Hematopoietic multipotent progenitor cell treated with erythropoietin and hydrocortisone succinate and interleukin-3 and kit ligand, for 17 days (in vitro differentiated cells): Measurements from ENCODE around the gene U2AF1L4.

Experiments used
- DNase-seq: peaks from one replicate; pipeline ENCODE4 v3.0.0-alpha.2; 2015; ENCODE audit warnings: low spot score

The U2AF1L4 gene, protein sequence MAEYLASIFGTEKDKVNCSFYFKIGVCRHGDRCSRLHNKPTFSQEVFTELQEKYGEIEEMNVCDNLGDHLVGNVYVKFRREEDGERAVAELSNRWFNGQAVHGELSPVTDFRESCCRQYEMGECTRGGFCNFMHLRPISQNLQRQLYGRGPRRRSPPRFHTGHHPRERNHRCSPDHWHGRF

DNA sequence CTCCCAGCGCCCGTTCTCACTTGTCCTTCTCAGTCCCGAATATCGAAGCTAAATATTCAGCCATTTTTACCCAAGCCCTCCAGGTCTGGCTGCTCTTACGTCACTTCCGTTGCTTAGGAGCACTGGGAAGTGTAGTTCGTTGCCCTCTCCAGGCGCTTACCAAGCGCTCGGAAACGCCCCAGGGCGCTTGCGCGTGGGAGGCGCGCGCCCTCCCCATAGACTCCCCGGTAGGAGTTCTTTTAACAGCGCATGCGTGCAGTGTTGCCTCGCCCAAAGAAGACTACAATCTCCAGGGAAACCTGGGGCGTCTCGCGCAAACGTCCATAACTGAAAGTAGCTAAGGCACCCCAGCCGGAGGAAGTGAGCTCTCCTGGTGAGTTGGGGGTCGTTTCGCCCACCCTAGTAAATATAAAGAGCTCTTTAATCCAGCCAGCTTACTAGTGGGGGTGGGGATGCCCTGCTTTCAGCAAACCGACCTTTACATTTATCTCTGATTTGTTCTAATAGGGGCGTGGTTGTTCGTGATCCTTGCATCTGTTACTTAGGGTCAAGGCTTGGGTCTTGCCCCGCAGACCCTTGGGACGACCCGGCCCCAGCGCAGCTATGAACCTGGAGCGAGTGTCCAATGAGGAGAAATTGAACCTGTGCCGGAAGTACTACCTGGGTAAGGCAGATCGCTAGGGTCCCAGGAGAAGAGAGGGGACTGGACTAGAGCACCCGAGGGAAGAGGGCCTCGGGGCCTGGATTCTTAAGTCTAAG lies at the start of gene U2AF1L4, which contains the start of gene PSENEN:
Gene U2AF1L4 (minus strand): TSS at position 91 of the 759 bp plus-strand sequence. CDS start 27 bp downstream, at position 64.
Gene PSENEN (plus strand): TSS at position 324 of the 759 bp plus-strand sequence. CDS start 280 bp downstream, at position 604.
- peak; percentile 100 for DNase-seq

DNA sequence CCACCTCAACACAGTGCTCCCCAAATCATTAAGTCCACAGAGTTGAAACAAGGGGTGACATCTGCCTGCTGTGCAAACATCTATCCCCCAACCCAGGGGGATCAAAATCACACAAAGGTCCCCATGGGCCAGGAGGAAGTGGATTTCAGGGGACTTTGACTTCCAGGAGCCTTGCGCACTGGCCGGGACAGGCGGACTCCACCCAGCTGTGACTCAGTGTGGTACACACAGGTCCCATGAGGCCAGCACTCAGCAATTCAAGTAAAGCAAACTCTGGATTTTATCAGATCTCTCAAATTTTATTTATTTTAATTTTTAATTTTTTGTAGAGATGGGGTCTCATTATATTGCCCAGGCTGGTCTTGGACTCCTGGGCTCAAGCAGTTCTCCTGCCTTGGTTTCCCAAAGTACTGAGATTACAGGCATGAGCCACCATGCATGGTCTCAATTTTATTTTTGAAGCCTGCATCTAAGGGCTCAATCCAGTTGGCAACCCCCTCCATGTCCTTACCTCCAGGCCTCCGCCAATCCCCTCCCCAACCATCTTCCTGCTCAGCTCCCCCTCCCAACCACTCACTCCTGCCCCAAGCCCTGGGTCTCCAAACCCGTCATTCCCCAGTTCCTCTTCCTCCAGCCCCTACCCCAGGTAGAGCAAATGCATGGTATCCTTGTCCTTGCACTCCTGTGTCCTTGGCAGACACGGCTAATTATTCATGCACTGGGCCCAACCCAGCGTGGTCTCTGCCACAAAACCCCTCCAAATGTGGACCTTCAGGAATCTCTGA lies 48.4 kb upstream of the U2AF1L4 start:
- no peak for DNase-seq

DNA sequence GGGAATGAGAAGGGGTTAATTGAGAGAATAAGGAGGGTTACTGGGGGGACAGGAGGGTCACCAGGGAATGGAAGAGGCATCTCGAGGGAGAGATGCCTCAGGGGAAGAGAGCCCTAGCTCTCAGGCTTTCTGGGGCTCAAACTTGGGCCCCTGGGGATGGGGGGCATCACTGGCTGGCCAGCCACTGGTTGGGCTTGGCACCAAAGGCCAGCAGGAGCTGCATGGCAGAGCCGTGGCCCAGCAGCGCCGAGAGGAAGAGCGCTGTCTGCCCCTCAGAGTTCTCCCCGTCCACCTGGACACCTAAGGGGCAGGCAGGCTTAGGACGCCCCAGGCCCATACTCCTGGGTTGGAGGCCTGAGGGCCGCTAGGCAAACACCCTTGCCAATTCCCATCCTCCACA lies 47.7 kb upstream of the U2AF1L4 start:
- no peak for DNase-seq

DNA sequence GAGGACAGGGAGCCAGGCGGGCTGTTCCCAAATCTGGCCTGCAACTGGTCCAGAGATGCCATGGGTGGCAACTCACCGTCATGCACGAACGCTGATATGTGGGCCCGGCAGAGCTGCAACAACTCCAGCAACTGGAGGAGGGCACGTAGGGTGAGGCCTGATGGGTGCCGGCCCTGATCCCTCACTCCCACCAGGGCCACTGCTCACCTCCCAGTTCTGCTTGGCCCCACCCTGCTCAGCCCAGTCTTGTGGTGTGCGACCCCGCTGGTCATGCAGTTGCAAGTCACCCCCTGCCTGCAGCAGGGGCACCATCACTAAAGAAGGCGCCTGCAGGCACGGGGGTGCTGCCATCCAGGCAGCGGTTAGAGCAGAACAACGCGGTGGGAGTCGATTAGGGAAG lies 47.1 kb upstream of the U2AF1L4 start:
- no peak for DNase-seq

DNA sequence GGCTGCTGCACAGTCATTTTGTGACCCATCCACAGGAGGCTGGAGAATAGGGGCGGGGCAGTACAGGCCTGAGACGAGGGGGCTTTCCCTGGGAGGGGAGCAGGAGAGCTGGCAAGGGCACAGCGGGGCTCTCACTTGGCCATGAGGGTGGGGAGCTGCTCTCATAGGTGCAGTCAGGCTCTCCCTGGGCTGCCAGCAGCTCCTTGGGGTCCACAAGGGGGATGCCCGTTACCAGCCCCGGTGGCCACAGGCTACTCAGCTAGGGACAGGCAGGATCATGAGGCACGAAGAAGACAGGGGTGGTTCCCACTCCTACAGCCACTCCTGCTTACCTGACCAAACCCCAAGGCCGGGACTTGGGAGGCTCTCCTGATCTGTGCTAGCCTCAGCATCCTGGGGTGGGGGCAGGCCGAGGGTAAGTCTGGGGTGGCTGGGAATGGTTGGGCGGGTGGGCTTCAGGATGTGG lies 46.6 kb upstream of the U2AF1L4 start:
- DNase-seq: no peak

DNA sequence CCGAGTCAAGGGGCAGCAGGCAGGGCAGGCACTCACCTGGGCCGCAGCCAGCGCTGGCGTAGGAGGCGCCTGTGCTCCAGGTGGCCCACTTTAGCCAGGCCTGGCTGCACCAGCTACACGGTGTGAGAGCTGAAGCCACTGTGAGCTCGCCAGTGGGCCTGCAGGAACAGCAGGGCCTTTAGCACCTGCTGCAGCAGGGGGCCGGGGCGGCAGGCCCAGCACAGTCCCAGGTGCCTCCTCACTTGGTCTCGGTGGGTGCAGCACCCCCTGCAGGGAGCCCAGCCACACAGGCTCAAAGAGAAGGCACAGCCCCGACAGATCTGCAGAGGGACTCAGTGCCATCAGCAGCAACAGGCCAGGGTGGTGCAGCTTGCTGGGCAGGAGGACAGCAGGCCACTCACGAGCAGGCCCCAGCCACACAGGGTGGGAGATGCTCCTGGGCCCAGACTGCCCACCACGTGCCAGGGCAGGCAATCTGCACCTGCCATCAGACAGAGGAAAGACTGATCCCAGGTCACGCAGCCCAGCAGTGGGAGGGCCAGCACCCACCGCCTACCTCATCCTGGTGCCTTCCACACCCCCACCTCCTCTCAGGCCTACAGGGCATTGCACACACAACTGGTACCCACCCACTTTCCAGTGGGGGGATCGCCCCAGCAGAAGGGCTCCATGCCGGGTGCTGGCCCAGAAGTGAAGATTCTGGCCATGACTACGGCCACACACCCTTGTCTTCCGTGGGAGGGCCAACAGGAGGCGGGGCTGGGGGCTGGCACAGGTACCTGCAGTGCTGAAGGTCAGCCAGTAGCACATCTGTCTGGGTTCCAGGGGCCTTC lies 46.0 kb upstream of the U2AF1L4 start:
- no peak for DNase-seq

DNA sequence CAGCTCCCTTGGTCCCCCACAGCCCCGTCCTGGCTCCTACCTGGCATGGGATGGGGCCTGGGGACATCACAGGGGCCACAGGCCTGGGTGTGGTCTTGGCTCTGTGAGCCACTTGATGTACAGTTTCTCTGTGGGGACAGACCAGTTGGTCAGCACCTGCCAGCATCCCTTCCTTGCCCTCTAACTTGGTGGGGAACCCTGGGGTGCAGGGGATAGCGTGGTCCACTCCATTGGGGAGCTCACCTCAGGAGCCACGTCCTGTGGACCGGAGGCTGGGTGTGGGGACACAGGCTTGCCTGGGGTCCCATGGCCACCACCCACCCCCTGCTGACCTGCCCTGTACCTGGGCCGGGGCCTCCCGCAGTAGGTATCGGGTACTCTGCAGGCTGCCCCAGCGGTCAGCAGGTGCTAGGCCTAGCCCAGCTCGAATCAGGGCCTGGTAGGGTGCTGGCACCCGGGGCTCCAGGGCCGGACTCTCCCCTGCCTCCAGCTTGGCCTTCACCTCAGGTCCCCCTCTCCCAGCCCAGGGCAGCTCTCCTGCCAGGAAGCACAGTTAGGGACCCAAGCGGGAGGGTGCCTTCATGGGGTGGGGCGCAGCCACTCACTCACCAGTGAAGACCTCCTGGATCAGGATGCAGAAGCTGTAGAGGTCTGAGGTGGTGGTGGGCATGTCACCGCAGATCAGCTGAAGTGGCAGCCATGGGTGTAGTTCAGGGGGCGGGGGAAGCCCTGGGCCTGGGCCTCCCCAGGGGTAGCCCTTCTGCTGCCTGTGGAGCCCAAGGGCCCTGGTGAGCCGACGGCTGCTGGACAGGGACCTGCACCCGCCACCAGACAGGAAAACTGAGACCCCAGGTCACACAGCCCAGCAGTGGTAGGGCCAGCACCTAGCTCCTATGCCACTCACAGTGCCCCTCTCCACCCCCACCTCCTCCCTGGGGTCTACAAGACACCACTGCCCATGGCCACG lies 45.0 kb upstream of the U2AF1L4 start:
- DNase-seq: no peak

DNA sequence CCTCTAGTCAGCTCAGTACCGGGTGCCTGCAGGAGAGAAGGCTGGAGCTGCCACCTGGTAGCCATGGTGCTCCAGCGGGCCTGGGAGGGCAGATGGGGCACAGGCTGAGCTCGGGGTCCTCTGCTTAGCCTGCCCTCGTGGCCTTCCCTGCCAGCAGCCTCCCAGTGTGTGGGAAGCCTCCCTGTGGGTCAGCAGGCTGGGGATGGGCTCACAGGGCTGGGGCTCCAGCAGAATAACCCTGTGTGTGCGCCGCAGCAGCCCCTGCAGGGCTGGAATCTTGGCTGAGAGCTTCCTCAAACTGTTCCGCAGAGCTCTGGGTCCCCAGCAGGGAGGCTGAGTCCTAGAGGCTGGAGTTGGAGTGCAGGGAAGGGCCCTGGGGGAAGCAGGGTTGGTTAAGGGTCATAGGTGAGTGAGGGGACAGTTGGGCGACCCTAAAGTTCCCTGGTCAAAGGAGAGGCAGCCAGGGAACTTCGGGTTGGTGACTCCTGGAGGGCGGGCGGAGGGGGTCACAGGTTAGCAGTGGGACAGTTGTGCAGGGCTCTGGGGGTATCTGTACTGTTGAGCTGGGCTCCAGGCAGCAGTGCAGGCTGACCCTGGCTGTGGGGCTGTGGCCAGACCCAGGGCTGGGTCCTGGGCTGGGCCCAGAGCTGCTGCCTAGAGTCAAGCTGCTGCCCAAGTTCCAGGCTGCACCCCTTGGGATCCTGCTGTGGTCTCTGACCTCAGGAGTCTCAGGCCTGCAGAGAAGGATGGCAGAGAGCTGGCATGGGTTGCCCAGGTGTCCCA lies 44.2 kb upstream of the U2AF1L4 start:
- no peak for DNase-seq

DNA sequence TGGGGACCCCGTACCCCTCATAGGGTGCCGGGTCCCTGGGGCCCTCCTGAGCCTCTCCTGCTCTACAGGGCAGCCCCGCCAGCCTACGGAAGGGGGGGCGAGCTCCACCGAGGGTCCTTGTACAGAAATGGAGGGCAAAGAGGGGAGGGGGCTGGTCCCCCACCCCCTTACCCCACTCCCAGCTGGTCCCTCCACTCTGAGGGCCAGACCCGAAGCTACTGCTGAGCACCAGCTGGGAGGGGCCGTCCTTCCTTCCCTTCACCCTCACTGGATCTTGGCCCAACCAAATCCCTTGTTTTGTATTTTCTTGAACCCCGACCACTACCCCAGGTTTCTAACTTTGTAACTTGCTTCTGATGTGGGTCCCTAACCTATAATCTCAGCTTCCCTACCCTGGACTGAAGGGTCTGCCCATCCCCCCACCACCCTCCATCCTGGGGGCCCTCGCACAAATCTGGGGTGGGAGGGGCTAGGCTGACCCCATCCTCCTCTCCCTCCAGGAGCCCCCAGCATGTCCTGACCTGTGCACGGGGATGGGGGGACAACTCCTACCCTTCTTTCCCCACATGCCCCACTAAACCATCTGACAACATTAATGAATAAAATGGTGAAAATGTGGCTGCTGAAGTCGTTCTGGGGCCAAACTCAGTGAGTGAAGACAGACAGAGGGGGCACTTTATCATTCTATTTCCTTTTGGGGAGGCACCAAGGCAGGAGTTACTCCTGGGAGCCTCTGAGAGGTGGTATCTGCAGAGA lies 43.2 kb upstream of the U2AF1L4 start:
- no peak for DNase-seq

DNA sequence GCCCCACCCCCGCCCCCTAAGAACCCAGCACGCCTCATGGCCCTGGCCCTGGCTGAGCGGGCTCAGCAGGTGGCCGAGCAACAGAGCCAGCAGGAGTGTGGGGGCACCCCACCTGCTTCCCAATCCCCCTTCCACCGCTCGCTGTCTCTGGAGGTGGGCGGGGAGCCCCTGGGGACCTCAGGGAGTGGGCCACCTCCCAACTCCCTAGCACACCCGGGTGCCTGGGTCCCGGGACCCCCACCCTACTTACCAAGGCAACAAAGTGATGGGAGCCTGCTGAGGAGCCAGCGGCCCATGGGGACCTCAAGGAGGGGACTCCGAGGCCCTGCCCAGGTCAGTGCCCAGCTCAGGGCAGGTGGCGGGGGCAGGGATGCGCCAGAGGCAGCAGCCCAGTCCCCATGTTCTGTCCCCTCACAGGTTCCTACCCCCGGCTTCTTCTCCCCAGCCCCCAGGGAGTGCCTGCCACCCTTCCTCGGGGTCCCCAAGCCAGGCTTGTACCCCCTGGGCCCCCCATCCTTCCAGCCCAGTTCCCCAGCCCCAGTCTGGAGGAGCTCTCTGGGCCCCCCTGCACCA lies 42.1 kb upstream of the U2AF1L4 start:
- no peak for DNase-seq

DNA sequence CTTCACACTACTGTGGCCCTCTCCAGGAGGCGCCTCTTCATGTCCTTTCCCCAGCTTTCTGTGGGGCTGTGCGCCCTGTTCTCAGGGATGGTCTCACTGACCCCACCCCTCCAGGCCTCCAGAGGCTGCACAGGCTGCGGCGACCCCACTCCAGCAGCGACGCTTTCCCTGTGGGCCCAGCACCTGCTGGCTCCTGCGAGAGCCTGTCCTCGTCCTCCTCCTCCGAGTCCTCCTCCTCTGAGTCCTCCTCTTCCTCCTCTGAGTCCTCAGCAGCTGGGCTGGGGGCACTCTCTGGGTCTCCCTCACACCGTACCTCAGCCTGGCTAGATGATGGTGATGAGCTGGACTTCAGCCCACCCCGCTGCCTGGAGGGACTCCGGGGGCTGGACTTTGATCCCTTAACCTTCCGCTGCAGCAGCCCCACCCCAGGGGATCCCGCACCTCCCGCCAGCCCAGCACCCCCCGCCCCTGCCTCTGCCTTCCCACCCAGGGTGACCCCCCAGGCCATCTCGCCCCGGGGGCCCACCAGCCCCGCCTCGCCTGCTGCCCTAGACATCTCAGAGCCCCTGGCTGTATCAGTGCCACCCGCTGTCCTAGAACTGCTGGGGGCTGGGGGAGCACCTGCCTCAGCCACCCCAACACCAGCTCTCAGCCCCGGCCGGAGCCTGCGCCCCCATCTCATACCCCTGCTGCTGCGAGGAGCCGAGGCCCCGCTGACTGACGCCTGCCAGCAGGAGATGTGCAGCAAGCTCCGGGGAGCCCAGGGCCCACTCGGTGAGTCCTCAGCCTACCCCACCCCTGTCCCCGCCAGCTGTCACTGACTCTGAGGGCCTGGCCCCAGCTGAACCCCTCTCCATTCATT lies 41.3 kb upstream of the U2AF1L4 start:
- no peak for DNase-seq

DNA sequence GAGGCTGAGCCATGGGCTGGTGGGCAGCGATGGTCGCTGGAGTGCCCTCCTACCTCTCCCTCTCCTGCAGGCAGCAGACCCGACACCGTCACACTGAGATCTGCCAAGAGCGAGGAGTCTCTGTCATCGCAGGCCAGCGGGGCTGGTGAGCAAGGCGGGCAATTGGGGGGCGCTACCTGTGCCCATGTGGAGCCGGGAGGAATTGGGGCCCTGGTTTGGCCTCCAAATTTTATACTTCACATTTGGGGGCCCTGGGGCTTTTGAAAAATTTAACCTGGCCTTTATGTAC lies 40.1 kb upstream of the U2AF1L4 start:
- DNase-seq: no peak

DNA sequence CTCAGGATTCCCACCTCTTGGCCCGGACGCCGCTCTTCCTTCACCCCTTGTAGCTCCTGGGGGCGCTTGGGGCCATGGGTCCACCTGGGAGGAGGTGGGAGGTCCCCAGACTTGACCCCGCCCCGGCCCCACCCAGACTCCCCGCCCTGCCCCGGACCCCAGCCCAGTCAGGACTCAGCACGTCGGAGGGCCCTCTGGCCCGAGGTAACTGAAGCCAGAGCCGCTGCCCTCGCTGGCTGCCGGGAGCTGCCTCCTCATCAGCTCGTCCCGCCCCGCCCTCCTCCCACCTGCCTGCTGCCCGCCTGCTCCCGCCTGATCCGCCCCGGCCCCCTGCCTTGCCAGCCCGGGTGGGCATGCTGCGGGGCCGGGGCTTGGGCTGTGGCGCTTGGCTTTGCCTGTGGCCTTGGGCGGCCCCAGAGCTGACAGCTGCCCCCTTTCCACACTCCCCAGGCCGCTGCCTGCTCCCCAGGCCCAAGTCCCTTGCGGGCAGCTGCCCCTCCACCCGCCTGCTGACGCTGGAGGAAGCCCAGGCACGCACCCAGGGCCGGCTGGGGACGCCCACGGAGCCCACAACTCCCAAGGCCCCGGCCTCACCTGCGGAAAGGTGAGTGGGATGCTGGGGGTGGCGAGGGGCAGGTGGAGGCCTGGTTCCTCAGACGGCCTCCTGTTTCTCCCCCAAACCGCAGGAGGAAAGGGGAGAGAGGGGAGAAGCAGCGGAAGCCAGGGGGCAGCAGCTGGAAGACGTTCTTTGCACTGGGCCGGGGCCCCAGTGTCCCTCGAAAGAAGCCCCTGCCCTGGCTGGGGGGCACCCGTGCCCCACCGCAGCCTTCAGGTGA lies 39.5 kb upstream of the U2AF1L4 start:
- DNase-seq: no peak

DNA sequence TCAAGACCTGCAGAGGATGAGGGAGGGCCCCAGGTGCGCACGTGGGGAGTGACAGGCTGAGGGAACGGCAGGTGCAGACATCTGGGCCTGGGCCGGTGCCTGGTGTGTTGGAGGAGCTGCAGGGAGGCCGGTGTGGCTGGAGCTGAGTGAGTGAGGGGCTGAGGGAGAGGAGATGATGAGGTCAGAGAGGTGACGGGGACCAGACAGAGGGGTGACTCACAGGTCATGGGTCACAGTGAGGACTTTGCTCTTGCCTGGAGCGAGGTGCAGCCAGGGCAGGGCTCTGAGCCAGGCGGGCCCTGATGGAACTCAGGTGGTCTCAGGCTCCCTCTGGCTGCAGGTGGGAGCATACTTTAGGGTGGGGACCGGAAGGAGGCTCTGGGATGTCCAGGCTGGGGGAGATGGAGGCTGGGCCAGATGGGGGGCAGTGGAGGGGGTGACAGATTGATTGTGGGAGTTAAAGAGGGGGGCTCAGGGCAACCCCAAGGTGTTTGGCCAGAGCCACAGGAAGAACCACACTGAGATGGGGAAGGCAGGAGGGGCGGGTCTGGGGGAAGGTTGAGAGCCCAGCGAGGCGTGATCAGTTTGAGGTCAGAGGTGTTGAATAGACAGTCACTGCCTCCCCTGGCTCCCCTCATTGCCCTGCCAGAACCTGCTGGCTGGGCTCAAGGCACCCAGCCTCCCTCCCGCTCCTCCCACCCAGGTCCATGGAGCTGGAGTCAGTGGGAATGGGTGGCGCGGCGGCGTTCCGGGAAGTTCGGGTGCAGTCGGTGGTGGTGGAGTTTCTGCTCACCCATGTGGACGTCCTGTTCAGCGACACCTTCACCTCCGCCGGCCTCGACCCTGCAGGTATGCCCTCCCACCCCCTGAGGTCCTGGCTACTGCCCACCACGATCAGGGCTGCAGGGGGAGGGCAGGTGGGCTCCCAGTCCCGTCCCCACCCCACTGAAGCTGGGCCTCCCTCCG lies 38.5 kb upstream of the U2AF1L4 start:
- no peak for DNase-seq

DNA sequence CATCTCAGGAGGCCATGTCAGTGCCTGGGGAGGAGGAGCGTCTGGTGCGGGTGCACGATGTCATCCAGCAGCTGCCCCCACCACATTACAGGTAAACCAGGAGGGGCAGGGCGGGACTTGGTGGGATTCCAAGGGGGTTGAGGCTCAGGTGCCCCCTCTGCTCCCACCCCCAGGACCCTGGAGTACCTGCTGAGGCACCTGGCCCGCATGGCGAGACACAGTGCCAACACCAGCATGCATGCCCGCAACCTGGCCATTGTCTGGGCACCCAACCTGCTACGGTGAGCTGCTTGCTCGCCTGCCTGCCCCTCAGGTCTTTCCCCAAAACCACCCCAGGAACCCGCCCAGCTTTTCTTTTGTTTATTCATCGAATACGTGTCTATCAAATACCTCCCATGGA lies 37.4 kb upstream of the U2AF1L4 start:
- DNase-seq: no peak

DNA sequence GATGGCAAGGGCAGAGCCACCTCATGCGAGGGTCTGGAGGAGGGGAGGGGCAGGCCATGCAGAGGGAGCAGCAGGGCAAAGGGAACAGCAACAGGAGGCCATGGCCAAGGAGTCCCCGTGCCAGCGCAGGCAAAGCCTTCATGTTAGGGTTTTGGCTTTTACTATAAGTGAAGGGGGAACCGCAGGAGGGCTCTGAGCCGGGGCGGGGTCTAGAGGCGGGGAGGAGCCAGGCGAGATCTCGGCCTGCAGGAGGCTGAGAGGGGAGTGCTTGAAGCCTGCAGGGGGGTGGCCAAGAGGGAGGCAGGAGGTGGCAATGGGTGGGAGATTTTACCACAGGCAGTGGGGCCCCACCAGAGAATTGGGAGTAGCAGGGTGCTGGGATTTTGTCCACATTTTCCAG lies 36.4 kb upstream of the U2AF1L4 start:
- no peak for DNase-seq
